OCI-LY3 (cell line): ENCODE measurements around the gene MUTYH.

Source experiments
- CTCF ChIP-seq: fragments of 200-600, 300-600 bp; sonication (generic); IDR thresholded peaks from 2 replicates; pipeline ENCODE4 v1.5.1; 2014; ENCODE audit warnings: antibody characterized with exemption, low read length, low read depth
- EZH2phosphoT487 ChIP-seq: fragments of 200-600 bp; shearing (Covaris generic); IDR thresholded peaks from 2 replicates; pipeline ENCODE4 v1.6.1; 2018; ENCODE audit warnings: antibody characterized with exemption, mixed run types, low read depth

- no peak for TF ChIP-seq EZH2phosphoT487
- no peak for TF ChIP-seq CTCF
Observed at GRCh38 chr1:45302505-45303150, 37.6 kb downstream of the MUTYH start.
